ENCODE data around the gene CLDN1.

CLDN1 gene, protein sequence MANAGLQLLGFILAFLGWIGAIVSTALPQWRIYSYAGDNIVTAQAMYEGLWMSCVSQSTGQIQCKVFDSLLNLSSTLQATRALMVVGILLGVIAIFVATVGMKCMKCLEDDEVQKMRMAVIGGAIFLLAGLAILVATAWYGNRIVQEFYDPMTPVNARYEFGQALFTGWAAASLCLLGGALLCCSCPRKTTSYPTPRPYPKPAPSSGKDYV

DNA sequence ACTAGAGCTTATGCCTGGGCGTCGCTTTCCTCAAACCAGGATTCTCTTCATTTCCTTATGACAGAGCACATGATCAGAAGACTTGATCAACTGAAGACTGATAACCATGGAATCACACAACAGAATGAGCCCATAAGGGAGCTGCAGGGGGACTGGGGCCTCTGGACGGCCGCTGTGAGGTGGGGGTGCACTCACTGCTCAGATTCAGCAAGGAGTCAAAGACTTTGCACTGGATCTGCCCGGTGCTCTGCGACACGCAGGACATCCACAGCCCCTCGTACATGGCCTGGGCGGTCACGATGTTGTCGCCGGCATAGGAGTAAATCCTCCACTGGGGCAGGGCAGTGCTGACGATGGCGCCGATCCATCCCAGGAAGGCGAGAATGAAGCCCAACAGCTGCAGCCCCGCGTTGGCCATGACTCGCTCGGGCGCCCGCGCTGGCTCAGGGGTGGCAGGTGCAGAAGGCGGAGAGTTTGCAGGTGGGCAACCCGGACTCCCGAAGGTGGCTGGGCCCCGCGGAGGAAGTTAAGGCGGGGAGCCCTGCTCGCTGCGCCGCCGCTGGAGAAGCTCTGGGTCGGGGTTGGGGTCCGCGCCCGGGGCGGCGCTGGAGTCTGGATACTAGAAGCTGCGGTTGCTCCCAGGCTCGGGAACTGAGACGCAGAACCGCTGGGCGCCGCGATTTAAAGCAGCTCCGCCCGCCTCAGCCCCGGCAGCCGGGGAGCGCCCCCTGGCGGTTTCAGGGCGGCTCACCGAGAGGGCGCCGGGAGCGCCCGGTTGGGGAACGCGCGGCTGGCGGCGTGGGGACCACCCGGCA, at the start of gene CLDN1:
Gene CLDN1, minus strand, starts transcription at position 658 of the 815 bp plus-strand sequence. Its CDS starts 240 bp downstream, at position 418.
- no peak within 1 kb of the TSS for H3K27ac ChIP-seq
- no peak for TF ChIP-seq ZFX (IDR thresholded peaks at IDR 0.05; ENCODE audit: borderline replicate concordance)
- TF ChIP-seq, protein P1, sequence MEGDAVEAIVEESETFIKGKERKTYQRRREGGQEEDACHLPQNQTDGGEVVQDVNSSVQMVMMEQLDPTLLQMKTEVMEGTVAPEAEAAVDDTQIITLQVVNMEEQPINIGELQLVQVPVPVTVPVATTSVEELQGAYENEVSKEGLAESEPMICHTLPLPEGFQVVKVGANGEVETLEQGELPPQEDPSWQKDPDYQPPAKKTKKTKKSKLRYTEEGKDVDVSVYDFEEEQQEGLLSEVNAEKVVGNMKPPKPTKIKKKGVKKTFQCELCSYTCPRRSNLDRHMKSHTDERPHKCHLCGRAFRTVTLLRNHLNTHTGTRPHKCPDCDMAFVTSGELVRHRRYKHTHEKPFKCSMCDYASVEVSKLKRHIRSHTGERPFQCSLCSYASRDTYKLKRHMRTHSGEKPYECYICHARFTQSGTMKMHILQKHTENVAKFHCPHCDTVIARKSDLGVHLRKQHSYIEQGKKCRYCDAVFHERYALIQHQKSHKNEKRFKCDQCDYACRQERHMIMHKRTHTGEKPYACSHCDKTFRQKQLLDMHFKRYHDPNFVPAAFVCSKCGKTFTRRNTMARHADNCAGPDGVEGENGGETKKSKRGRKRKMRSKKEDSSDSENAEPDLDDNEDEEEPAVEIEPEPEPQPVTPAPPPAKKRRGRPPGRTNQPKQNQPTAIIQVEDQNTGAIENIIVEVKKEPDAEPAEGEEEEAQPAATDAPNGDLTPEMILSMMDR (IDR thresholded peaks at IDR 0.05): peak; percentile 99

DNA sequence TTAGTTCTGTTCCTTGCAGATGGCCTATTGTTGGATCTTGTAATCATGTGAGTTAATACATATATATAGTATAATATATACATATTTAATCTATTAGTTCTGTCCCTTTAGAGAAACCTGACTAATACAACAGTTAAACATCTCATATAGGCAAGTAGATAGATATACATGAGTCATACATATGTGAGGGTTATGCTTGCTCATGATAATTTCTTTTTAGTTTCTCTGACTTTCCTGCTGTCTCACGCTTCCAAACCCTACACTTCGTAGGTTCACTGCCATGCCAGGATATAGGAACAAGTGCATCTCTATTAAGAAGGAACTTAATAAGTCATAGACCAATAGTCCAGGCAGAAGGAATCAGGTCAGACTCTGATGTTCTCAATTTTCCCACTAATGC, 48.9 kb upstream of the CLDN1 start:
- H3K27ac ChIP-seq: no peak overlapping the region

DNA sequence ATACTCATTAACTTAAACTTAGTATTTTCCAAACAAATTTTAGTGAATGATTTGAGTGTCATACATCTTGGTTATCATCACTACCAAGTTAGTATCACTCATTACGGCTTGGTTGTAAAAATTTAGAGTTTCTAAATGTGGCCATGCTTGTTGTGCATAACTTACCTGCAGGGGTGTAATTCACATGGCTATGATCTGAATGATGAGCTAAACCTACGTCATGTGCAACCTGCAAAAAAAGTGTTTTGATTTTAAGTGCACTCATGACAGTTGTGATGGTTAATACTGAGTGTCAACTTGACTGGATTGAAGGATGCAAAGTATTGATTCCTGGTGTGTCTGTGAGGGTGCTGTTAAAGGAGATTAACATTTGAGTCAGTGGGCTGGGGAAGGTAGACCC, 48.1 kb upstream of the CLDN1 start:
- no peak for TF ChIP-seq ZFX (IDR thresholded peaks at IDR 0.05; ENCODE audit: borderline replicate concordance)
- TF ChIP-seq, protein P1 (IDR thresholded peaks at IDR 0.05): no peak
- H3K27ac ChIP-seq: no peak overlapping the region

More for the DNA sequence above, 48.9 kb upstream of the CLDN1 start:
- TF ChIP-seq, protein P1 (IDR thresholded peaks at IDR 0.05): no peak
- TF ChIP-seq ZFX (IDR thresholded peaks at IDR 0.05; ENCODE audit: borderline replicate concordance): no peak

DNA sequence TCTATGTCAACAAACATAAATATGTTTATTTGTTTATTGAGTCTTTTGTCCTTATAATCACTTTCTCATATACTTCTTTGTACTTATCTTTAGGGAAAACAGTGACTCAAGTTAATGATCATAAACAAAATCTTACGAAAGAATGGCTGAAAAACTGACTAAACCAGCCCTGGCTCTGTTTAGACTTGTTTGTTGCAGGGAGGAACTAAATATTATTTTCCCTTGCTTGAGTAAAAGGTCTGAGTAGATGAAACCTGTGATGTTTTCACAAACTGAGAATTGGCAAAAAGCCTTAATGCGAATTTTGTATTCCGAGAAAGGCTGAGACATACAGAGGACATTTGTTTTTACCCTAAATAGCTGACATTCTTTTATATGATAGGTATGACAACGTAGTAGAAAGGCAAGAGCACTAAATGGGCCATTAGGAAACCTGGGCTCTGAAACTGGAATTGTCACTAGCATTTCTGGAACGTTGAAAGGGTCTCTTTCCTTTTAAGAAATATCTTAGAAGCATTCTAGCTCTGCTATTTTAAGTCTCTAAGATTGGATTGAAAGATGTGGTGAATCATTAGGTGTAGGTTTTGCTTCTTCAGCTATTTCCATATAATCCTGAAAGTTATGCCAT, 47.5 kb upstream of the CLDN1 start:
- TF ChIP-seq, protein P1 (IDR thresholded peaks at IDR 0.05): no peak
- TF ChIP-seq ZFX (IDR thresholded peaks at IDR 0.05; ENCODE audit: borderline replicate concordance): no peak
- no peak overlapping the region for H3K27ac ChIP-seq

DNA sequence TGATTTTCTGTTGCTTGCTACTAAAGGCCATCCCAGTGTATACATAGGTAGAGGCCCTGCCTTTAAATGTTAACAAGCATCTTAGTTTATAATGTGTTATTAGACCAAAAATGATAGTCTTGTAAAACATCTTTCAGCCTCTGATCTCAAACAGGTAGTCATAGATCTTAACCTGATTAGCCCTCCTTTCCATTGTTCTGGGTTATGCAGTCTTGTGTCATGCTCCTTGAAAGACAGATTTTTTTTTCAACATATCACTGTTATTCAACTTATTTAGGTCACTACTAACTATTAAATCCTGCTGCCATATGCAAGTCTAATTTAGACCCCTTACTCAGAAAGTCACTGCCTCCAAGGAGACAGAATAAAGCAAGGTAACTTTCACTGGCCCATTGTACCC, 46.6 kb upstream of the CLDN1 start:
- no peak overlapping the region for H3K27ac ChIP-seq
- no peak for TF ChIP-seq ZFX (IDR thresholded peaks at IDR 0.05; ENCODE audit: borderline replicate concordance)
- TF ChIP-seq, protein P1 (IDR thresholded peaks at IDR 0.05): no peak

DNA sequence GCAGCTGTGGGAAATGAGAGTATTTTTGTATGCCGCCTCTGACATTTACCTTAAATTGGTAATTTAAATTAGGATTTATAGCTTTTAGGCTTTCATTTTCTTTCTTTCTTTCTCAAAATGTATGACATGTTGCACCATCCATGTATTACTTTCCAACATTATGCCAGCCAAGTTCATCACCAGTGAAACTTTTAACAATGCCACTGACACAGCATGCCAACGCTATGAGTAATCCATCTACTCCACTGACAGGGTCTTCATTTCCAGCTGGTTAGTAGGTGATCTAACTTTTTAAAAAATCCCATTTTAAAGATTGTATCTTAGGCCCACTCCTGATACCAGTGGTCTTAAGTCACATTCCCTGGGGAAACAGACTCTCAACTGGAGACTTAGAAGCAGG, 43.9 kb upstream of the CLDN1 start:
- H3K27ac ChIP-seq: no peak overlapping the region
- TF ChIP-seq, protein P1 (IDR thresholded peaks at IDR 0.05): no peak

DNA sequence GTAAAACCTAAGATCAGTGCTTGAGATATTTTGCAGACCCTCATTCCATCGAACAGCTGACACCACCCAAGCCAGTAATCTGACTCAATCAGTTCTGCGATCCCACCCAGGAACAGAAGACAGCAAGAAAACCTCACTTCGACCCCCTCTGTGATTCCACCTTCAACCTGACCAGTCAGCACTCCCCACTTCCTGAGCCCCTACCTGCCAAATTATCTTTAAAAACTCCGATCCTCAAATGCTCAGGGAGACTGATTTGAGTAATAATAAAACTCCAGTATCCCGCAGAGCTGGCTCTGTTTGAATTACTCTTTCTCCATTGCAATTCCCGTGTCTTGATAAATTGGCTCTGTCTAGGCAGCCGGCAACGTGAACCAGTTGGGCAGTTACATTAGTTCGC, 40.0 kb upstream of the CLDN1 start:
- TF ChIP-seq, protein P1 (IDR thresholded peaks at IDR 0.05): no peak
- TF ChIP-seq ZFX (IDR thresholded peaks at IDR 0.05; ENCODE audit: borderline replicate concordance): no peak
- no peak overlapping the region for H3K27ac ChIP-seq
